ENCODE results near the gene CD207. TPM values are rescaled to one million over a fixed set of nuclear protein-coding genes. Genes with fewer than 3 reads are reported as not detected.

Gene CD207
- total and polyA plus RNA-seq, 2 of the 8 experiments (the other 6 are each of a cell fraction or from before 2014, with no cell fraction given), result not detected

GRCh38 chr2:70850925-70851324 lies 15.3 kb upstream of the CD207 start:
- H3K4me2 ChIP-seq (ENCODE audit: insufficient read depth in 1 of 2, low read depth in 2 of 2, low read length in 2 of 2), result no peak overlapping the region
- no peak overlapping the region for H2AFZ ChIP-seq (ENCODE audit: low read length)
- H3K4ac ChIP-seq (replicated peaks; ENCODE audit: insufficient read length, low read depth, low read length), result no peak overlapping the region
- H3K36me3 ChIP-seq (ENCODE audit: control insufficient read depth in 2 of 4, insufficient read depth in 4 of 4, low read length in 3 of 4), result no peaks in the 10 kb centered on the region
- no peak overlapping the region for H4K8ac ChIP-seq (ENCODE audit: extremely low read depth, insufficient read depth, low read length)
- H2BK120ac ChIP-seq (replicated peaks; ENCODE audit: low read depth, low read length), result no peak overlapping the region
- no peak overlapping the region for H4K5ac ChIP-seq (ENCODE audit: insufficient read length, low read depth, low read length)
- no peaks in the 10 kb centered on the region for H3K27me3 ChIP-seq (replicated peaks in 1 of 4; ENCODE audit: control insufficient read depth in 3 of 4, extremely low read depth in 1 of 4, insufficient read depth in 3 of 4, low read length in 3 of 4)
- no peak overlapping the region for H4K91ac ChIP-seq (replicated peaks; ENCODE audit: insufficient read length, low read length)
- FAIRE-seq (no peak), DNase-seq (ENCODE audit: low read depth in 1 of 2, low spot score in 2 of 2) (no peak)
- no peak overlapping the region for H3K9ac ChIP-seq (replicated peaks in 1 of 4; ENCODE audit: extremely low read depth in 1 of 4, low read depth in 3 of 4, low read length in 3 of 4)
- no peak overlapping the region for H3K14ac ChIP-seq (ENCODE audit: insufficient read length)
- no peak overlapping the region for H3K27ac ChIP-seq (ENCODE audit: low read depth, low read length)
- no peaks in the 10 kb centered on the region for H4K20me1 ChIP-seq (replicated peaks in 1 of 2; ENCODE audit: control insufficient read depth in 1 of 2, insufficient read depth in 2 of 2, low read length in 2 of 2)
- H3K79me2 ChIP-seq (ENCODE audit: control insufficient read depth in 1 of 2, insufficient read depth in 2 of 2, low read length in 2 of 2), result no peaks in the 10 kb centered on the region
- no peak overlapping the region for H3K56ac ChIP-seq (replicated peaks; ENCODE audit: insufficient read length, low read depth, low read length)
- H3K4me3 ChIP-seq (ENCODE audit: extremely low read depth in 1 of 4, insufficient read depth in 2 of 4, low read depth in 3 of 4, low read length in 4 of 4), result no peak overlapping the region
- no peaks in the 10 kb centered on the region for H3K23me2 ChIP-seq (ENCODE audit: low read depth, low read length)
- H3K79me1 ChIP-seq (ENCODE audit: low read depth, low read length), result no peaks in the 10 kb centered on the region
- H3K9me3 ChIP-seq (ENCODE audit: insufficient read depth in 2 of 2, low read depth in 1 of 2, low read length in 1 of 2), result no peaks in the 10 kb centered on the region
- H2BK5ac ChIP-seq (ENCODE audit: low read depth, low read length), result no peak overlapping the region
- no peak overlapping the region for H3K23ac ChIP-seq (ENCODE audit: insufficient read length)
- no peak overlapping the region for H2BK15ac ChIP-seq (ENCODE audit: low read length)
- ChIA-PET CTCF (ENCODE audit: partially characterized antibody) (interaction anchor here (1.1 kb wide), 1 partner anchor 20 kb away, joined by 3 read pairs; no protein-coding TSS in a partner anchor), POLR2A (ENCODE audit: partially characterized antibody) (no interaction called here)
- no peak overlapping the region for H3K18ac ChIP-seq (ENCODE audit: extremely low read depth, low read length)
- no peaks in the 10 kb centered on the region for H3K4me1 ChIP-seq (replicated peaks in 1 of 4; ENCODE audit: control insufficient read depth in 3 of 4, insufficient read depth in 4 of 4, low read length in 3 of 4)
- H2BK20ac ChIP-seq (ENCODE audit: low read length), result no peak overlapping the region
- no peak overlapping the region for H2AK5ac ChIP-seq (ENCODE audit: low read depth, low read length)
- no peak overlapping the region for H2BK12ac ChIP-seq (ENCODE audit: low read depth, low read length)
- 84% methylated on average over 2 of the region's 2 CpGs; no CpG with 5 or more reads in 1 of the 2 experiments for WGBS, 2 experiments (ENCODE audit: extremely low coverage in 1 of 2, insufficient coverage in 1 of 2, insufficient read length in 1 of 2, insufficient replicate concordance in 2 of 2, low coverage in 1 of 2, low lambda C conversion rate in 2 of 2, missing lambda C conversion rate in 1 of 2)
- TF ChIP-seq TCF12 (IDR thresholded peaks at IDR 0.05; ENCODE audit: low read depth, low read length), result no peak
- no peak for TF ChIP-seq GABPA (IDR thresholded peaks at IDR 0.05; ENCODE audit: borderline replicate concordance, insufficient read depth, low read length)
- TF ChIP-seq KDM5A (IDR thresholded peaks at IDR 0.05; ENCODE audit: low read length), result no peak

Data from H1 (cell line).